RPMI7951 (cell line): Measurements from ENCODE around the gene HM13. TPM values are rescaled to one million over a fixed set of nuclear protein-coding genes. Genes with fewer than 3 reads are reported as not detected.
A peak's percentile ranks its signal among the peaks of the same experiment; 100 is the strongest.
"Not testable (repeated sequence)": the region's sequence is repeated elsewhere in the genome, so short reads cannot be mapped to it uniquely, and the experiment has no call there.

Source experiments
- DNase-seq: peaks from one replicate; pipeline ENCODE4 v3.0.0-alpha.2; 2012; ENCODE audit warnings: low read depth
- total RNA-seq: library from RNA; depleted of rRNA; stranded (reverse); fragments of >200 nt; shearing (Covaris generic); gene quantifications from 2 replicates; pipeline ENCODE4 v1.2.3, GENCODE V29; 2014

Gene HM13
- total RNA-seq, 1 experiment from 2014 or later = 176 TPM

GRCh38 chr20:31567380-31567720 lies 53.1 kb downstream of the HM13 start:
- DNase-seq = no peak

GRCh38 chr20:31568041-31568731 lies 53.9 kb downstream of the HM13 start:
- DNase-seq = no peak

- no peak for DNase-seq
Measured at GRCh38 chr20:31568773-31569162, 54.5 kb downstream of the HM13 start.

GRCh38 chr20:31569163-31570020 lies 55.1 kb downstream of the HM13 start:
- DNase-seq = peak; percentile 73

- DNase-seq = no peak
Measured at GRCh38 chr20:31570021-31570463, 55.8 kb downstream of the HM13 start.

- peak; percentile 99 for DNase-seq
Measured at GRCh38 chr20:31570735-31571617, 56.7 kb downstream of the HM13 start.

- DNase-seq = no peak
Measured at GRCh38 chr20:31572042-31572700, 57.9 kb downstream of the HM13 start.

- DNase-seq = peak; percentile 100
Measured at GRCh38 chr20:31572701-31573554, 58.7 kb downstream of the HM13 start.

- DNase-seq = peak; percentile 39
Measured at GRCh38 chr20:31573555-31574321, 59.5 kb downstream of the HM13 start.

- DNase-seq = not testable (repeated sequence)
Measured at GRCh38 chr20:31574986-31575385, 60.7 kb downstream of the HM13 start.

GRCh38 chr20:31576751-31577150 lies 62.5 kb downstream of the HM13 start:
- DNase-seq = no peak

GRCh38 chr20:31577194-31577593 lies 63.0 kb downstream of the HM13 start:
- DNase-seq = no peak

GRCh38 chr20:31578448-31579138 lies 64.4 kb downstream of the HM13 start:
- no peak for DNase-seq

GRCh38 chr20:31579245-31579644 lies 65.0 kb downstream of the HM13 start:
- DNase-seq = no peak

- DNase-seq = not testable (repeated sequence)
Measured at GRCh38 chr20:31579941-31580651, 65.9 kb downstream of the HM13 start.

- no peak for DNase-seq
Measured at GRCh38 chr20:31580706-31581105, 66.5 kb downstream of the HM13 start.

GRCh38 chr20:31581391-31581790 lies 67.1 kb downstream of the HM13 start:
- DNase-seq = no peak

GRCh38 chr20:31587545-31588389 lies 73.5 kb downstream of the HM13 start:
- DNase-seq = peak; percentile 81
